Measurements from ENCODE around the gene TRIM2. TPM values are rescaled to one million over a fixed set of nuclear protein-coding genes. Genes with fewer than 3 reads are reported as not detected.

The TRIM2 gene
- polyA plus RNA-seq, 1 of the 3 experiments (the other 2 are of a cell fraction), result 16.4 TPM

GRCh38 chr4:153176938-153177337 lies 27.3 kb upstream of the TRIM2 start:
- no peak overlapping the region for H3K9ac ChIP-seq
- no peaks in the 10 kb centered on the region; a peak in 1 of 4 replicates for H3K4me1 ChIP-seq (ENCODE audit: control insufficient read depth in 1 of 2, insufficient read depth in 2 of 2, low read depth in 1 of 2, low read length in 1 of 2)
- H2AFZ ChIP-seq (ENCODE audit: low read depth), result no peak overlapping the region
- H3K27me3 ChIP-seq (ENCODE audit: insufficient read depth), result no peaks in the 10 kb centered on the region
- TF ChIP-seq FOXJ3 (CRISPR knock-in tag; IDR thresholded peaks at IDR 0.05), result no peak
- no peak for TF ChIP-seq CHD2 (IDR thresholded peaks at IDR 0.05; ENCODE audit: low read length, partially characterized antibody)
- TF ChIP-seq YY1 (IDR thresholded peaks at IDR 0.05; ENCODE audit: low read depth), result no peak
- no peak for TF ChIP-seq EZH2phosphoT487 (IDR thresholded peaks at IDR 0.05; ENCODE audit: borderline replicate concordance, low read depth)
- no peak for TF ChIP-seq PBX3 (IDR thresholded peaks at IDR 0.05)
- TF ChIP-seq TAF1 (IDR thresholded peaks at IDR 0.05; ENCODE audit: borderline replicate concordance, low read depth, low read length), result no peak
- no peak for TF ChIP-seq GATA2 (CRISPR knock-in tag; IDR thresholded peaks at IDR 0.05)
- TF ChIP-seq MAX (IDR thresholded peaks at IDR 0.05; ENCODE audit: low read depth), result no peak
- TF ChIP-seq TEAD4 (IDR thresholded peaks at IDR 0.05; ENCODE audit: borderline replicate concordance, insufficient read depth), result no peak
- no peak for TF ChIP-seq RXRA (IDR thresholded peaks at IDR 0.05; ENCODE audit: borderline replicate concordance, low read depth)
- no peaks in the 10 kb centered on the region for H3K79me2 ChIP-seq (ENCODE audit: insufficient read depth)
- no peaks in the 10 kb centered on the region for H3K36me3 ChIP-seq (replicated peaks in 1 of 2; ENCODE audit: control insufficient read depth in 1 of 2, insufficient read depth in 2 of 2, low read length in 1 of 2)
- DNase-seq, result no peak
- no peaks in the 10 kb centered on the region for H3K9me2 ChIP-seq
- no peaks in the 10 kb centered on the region for H3F3A ChIP-seq (replicated peaks; ENCODE audit: insufficient read depth)
- POLR2A ChIA-PET, result no interaction called here
- H3K4me2 ChIP-seq, result no peak overlapping the region
- CTCF ChIA-PET, result no interaction called here
- no peaks in the 10 kb centered on the region for H3K9me3 ChIP-seq
- H4K20me1 ChIP-seq (ENCODE audit: insufficient read depth), result no peaks in the 10 kb centered on the region
- 69% methylated on average over 3 of the region's 3 CpGs for WGBS (ENCODE audit: low lambda C conversion rate)
- H3K4me3 ChIP-seq (ENCODE audit: low read depth in 2 of 2, low read length in 1 of 2), result no peak overlapping the region
- H3K27ac ChIP-seq (ENCODE audit: low read depth in 2 of 2, low read length in 1 of 2), result no peak overlapping the region

- ChIA-PET POLR2A (no interaction called here), CTCF (no interaction called here)
- H3K79me2 ChIP-seq (ENCODE audit: insufficient read depth), result no peaks in the 10 kb centered on the region
- no peak overlapping the region for H3K9ac ChIP-seq
- H3K4me2 ChIP-seq, result no peak overlapping the region
- no peak overlapping the region for H3K4me3 ChIP-seq (ENCODE audit: low read depth in 2 of 2, low read length in 1 of 2)
- H3K9me3 ChIP-seq, result no peaks in the 10 kb centered on the region
- no peak overlapping the region for H3K27ac ChIP-seq (ENCODE audit: low read depth in 2 of 2, low read length in 1 of 2)
- WGBS (ENCODE audit: low lambda C conversion rate), result 89% methylated on average over 7 of the region's 7 CpGs
- H3K9me2 ChIP-seq, result no peaks in the 10 kb centered on the region
- no peaks in the 10 kb centered on the region; a peak in 1 of 4 replicates for H3K4me1 ChIP-seq (ENCODE audit: control insufficient read depth in 1 of 2, insufficient read depth in 2 of 2, low read depth in 1 of 2, low read length in 1 of 2)
- no peaks in the 10 kb centered on the region for H3K27me3 ChIP-seq (ENCODE audit: insufficient read depth)
- H3K36me3 ChIP-seq (replicated peaks in 1 of 2; ENCODE audit: control insufficient read depth in 1 of 2, insufficient read depth in 2 of 2, low read length in 1 of 2), result no peaks in the 10 kb centered on the region
- H2AFZ ChIP-seq (ENCODE audit: low read depth), result no peak overlapping the region
- DNase-seq, result no peak
- H4K20me1 ChIP-seq (ENCODE audit: insufficient read depth), result no peaks in the 10 kb centered on the region
- no peaks in the 10 kb centered on the region for H3F3A ChIP-seq (replicated peaks; ENCODE audit: insufficient read depth)
- TF ChIP-seq MXI1 (IDR thresholded peaks at IDR 0.05; ENCODE audit: low read depth, low read length), result no peak
- TF ChIP-seq IRF3 (IDR thresholded peaks at IDR 0.05; ENCODE audit: low read depth, low read length), result no peak
- TF ChIP-seq GABPA (IDR thresholded peaks at IDR 0.05; ENCODE audit: low read depth), result no peak
- TF ChIP-seq CTCF (IDR thresholded peaks at IDR 0.05), result no peak
- TF ChIP-seq TCF12 (IDR thresholded peaks at IDR 0.05), result no peak
- TF ChIP-seq USF1 (IDR thresholded peaks at IDR 0.05; ENCODE audit: borderline replicate concordance, low read depth), result no peak
- TF ChIP-seq EP300 (IDR thresholded peaks at IDR 0.05; ENCODE audit: borderline replicate concordance in 1 of 2, low read depth in 1 of 2, low read length in 1 of 2), result no peak
- TF ChIP-seq POLR2AphosphoS5 (IDR thresholded peaks at IDR 0.05; ENCODE audit: low read depth, low read length), result no peak
- no peak for TF ChIP-seq CHD2 (IDR thresholded peaks at IDR 0.05; ENCODE audit: low read length, partially characterized antibody)
- no peak for TF ChIP-seq REST (IDR thresholded peaks at IDR 0.05; ENCODE audit: low read depth, low read length)
Measured at GRCh38 chr4:153177841-153178240, 26.4 kb upstream of the TRIM2 start.
